AG08396 (cell line): ENCODE results near the gene OBSCN.

Experiments used
- DNase-seq: peaks from one replicate; pipeline ENCODE4 v3.0.0; 2012; ENCODE audit warnings: low spot score, mixed read lengths

Gene OBSCN

GRCh38 chr1:228291906-228292608 is 84.2 kb downstream of the OBSCN start:
- DNase-seq, result no peak

GRCh38 chr1:228292609-228292911 is 84.7 kb downstream of the OBSCN start:
- DNase-seq, result no peak

DNA sequence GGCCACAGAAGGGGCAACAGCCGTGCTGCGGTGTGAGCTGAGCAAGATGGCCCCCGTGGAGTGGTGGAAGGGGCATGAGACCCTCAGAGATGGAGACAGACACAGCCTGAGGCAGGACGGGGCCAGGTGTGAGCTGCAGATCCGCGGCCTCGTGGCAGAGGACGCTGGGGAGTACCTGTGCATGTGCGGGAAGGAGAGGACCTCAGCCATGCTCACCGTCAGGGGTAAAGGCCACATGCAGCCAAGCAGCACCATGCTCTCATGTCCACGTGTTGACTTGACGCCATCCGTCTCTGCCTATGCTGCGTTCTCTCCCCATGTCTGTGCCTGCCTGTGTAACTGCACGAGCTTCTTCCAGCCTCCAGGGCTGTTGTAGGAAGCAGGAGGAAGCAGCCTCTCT is 85.5 kb downstream of the OBSCN start:
- no peak for DNase-seq

DNA sequence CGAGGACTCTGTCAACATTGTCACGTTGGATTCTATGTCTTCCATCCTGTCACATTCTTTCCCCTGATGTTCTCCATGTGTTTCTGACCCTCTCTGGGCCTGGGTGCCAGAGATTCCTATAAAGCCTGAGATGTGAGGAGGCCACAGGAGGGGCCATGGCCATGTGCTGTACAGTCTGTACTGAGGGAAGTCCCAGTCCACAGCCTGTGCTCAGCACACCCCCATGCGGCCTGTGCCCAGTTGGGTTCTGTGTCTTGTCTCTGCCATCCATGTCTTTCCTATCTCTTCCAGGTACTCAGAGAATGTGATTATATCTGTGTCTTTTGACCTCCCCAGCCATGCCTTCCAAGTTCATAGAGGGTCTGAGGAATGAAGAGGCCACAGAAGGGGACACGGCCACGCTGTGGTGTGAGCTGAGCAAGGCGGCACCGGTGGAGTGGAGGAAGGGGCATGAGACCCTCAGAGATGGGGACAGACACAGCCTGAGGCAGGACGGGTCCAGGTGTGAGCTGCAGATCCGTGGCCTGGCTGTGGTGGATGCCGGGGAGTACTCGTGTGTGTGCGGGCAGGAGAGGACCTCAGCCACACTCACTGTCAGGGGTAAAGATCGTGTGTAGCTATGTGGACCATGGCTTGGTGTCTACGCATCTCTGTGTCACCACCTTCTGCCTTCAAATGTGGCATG is 86.1 kb downstream of the OBSCN start:
- no peak for DNase-seq

DNA sequence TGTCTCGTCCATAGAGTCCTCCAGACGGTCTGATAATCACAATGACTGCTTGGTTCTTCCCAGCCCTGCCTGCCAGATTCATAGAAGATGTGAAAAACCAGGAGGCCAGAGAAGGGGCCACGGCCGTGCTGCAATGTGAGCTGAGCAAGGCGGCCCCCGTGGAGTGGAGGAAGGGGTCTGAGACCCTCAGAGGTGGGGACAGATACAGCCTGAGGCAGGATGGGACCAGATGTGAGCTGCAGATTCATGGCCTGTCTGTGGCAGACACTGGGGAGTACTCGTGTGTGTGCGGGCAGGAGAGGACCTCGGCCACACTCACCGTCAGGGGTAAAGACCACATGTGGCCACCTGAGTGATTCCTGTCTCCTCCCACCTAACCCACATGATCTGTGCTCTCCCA is 86.9 kb downstream of the OBSCN start:
- no peak for DNase-seq

GRCh38 chr1:228295201-228295600 is 87.4 kb downstream of the OBSCN start:
- no peak for DNase-seq

DNA sequence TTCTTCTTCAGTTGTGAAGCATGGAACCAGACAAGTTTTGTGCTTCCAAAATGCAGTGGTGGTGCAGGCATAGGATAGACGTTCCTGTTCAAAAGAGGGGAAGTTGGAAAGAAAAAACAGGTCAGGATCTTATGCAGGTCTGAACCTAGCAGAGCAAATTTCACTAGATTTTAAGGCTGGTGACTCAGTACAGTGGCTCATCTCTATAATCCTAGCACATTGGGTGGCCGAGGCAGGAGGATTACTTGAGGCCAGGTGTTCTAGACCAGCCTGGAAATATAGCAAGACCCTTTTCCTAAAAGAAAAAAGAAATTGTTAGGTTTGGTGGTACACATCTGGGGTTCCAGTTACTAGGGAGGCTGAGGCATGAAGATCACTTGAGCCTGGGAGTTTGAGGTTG is 88.1 kb downstream of the OBSCN start:
- no peak for DNase-seq

DNA sequence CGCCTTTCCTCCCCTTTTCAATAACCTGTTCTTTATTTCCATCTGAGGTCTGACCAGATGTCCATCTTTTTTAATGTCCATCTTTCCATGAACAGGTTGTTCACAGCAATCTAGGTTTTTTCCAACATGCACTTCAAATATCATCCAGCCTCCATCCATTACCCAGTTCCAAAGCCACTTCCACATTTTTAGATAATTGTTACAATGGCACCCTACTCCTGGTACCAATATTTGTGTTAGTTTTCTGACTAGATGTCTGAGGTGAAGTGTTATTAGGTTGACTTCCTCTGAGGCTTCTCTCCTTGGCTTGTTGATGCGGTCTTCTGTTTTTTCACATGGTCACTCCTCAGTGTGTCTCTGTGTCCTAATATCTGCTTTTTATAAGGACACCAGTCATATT is 89.4 kb downstream of the OBSCN start:
- DNase-seq, result no peak

DNA sequence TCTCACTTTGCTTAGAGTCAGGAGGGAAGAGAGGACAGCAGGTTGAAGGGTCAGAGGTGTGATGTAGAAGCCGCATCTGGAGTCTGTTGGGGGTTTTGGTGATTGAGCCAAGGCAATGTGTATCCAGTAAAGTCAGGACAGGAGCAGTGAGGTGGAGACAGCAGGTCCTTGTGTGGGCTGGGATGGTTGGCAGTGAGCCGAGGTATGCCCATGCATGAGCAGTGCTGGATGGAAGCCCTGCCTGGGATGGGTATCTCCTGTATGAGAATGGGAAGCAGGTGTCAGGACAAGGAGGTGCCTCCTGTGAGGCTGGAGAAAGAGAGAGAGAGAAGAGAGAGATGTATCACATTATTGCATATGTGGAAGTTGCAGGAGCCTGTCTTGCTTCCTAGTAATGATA is 90.0 kb downstream of the OBSCN start:
- DNase-seq, result no peak

GRCh38 chr1:228298471-228298870 is 90.6 kb downstream of the OBSCN start:
- DNase-seq, result no peak

GRCh38 chr1:228299211-228299610 is 91.4 kb downstream of the OBSCN start:
- DNase-seq, result no peak

GRCh38 chr1:228299901-228300300 is 92.1 kb downstream of the OBSCN start:
- DNase-seq, result no peak

DNA sequence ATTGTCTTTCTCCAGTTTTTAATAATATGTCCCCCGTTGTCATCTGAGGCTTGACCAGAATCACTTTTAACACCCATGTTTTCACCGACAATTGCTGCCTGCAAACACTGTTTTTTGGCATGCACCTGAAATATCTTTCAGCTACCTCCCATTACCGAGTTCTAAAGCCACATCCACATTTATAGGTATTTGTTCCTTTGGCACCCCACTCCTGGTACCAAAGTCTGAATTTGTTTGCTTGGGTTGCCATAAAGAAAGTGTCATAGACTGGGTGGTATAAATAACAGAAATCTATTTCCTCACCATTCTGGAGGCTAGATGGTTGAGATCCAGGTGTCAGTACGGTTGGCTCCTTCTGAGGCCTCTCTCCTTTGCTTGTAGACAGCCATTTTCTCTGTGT is 94.2 kb downstream of the OBSCN start:
- no peak for DNase-seq

- DNase-seq, result no peak
These were observed 95.8 kb downstream of the OBSCN start for GRCh38 chr1:228303596-228303995.

DNA sequence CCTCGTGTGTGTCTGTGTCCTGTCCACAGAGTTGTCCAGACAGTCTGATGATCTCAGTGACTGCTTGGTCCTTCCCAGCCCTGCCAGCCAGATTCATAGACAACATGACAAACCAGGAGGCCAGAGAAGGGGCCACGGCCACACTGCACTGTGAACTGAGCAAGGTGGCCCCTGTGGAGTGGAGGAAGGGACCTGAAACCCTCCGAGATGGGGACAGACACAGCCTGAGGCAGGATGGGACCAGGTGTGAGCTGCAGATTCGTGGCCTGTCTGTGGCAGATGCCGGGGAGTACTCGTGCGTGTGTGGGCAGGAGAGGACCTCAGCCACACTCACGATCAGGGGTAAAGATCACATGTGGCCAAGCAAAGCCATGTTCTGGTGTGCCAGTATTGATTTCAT is 96.4 kb downstream of the OBSCN start:
- no peak for DNase-seq

DNA sequence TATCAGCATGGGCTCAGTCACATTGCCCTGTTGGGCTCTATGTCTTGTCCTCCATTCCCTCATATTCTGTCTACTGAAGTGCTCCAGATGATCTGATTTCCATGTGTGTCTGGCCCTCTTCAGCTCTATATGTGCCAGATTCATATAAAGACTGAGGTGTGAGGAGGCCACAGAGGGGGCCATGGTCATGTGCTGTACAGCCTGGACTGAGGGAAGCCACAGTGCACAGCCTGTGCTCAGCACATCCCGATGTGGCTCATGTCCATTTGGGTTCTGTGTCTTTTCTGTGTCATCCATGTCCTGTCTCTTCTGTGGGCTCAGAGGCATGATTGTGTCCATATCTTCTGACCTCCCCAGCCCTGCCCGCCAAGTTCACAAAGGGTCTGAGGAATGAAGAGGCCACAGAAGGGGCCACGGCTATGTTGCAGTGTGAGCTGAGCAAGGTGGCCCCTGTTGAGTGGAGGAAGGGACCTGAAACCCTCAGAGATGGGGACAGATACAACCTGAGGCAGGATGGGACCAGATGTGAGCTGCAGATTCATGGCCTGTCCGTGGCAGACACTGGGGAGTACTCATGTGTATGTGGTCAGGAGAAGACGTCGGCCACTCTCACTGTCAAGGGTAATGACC is 97.0 kb downstream of the OBSCN start:
- DNase-seq, result no peak

DNA sequence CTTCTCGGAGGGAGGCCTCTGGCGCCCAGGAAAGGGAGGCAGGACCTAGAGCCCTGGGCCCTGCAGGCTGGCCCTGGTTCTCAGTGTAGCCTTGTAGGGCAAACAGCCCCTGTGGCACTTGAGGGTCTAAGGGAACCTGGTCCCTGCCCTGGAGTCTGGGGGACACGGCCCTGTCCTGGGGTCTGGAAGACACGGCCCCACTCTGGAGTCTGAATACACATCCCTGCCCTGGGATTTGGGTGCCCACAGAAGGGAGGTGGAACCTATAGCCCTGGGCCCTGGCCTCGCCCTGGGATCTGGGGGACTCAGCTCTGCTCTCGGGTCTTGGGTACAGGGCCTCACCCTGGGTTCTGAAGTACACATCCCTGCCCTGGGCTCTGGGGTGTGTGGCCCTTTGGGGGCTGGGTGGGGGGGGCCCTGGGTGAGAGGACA is 97.9 kb downstream of the OBSCN start:
- no peak for DNase-seq

DNA sequence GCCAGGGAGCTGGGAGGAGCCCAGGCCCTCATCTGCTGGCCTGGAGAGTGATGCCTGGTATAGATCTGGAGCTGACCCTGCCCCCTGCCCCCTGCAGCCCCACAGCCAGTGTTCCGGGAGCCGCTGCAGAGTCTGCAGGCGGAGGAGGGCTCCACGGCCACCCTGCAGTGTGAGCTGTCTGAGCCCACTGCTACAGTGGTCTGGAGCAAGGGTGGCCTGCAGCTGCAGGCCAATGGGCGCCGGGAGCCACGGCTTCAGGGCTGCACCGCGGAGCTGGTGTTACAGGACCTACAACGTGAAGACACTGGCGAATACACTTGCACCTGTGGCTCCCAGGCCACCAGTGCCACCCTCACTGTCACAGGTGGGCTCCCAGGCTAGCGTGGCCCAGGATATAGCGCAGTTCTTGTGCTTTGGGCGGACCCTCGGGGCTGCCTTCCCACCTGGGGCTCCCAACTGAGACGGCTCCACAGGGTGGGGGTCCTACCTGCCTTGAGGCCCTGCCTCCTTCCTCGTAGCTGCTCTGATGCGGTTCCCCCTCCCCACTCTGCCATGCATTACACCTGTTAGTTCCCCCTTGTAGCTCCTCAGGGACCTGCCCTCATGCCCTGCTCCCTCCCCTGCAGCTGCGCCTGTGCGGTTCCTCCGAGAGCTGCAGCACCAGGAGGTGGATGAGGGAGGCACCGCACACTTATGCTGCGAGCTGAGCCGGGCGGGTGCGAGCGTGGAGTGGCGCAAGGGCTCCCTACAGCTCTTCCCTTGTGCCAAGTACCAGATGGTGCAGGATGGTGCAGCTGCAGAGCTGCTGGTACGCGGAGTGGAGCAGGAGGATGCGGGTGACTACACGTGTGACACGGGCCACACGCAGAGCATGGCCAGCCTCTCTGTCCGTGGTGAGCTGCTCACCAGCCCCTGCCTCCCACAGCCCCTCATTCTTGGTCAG is 98.7 kb downstream of the OBSCN start:
- DNase-seq, result no peak

GRCh38 chr1:228307218-228308023 is 99.6 kb downstream of the OBSCN start:
- no peak for DNase-seq

DNA sequence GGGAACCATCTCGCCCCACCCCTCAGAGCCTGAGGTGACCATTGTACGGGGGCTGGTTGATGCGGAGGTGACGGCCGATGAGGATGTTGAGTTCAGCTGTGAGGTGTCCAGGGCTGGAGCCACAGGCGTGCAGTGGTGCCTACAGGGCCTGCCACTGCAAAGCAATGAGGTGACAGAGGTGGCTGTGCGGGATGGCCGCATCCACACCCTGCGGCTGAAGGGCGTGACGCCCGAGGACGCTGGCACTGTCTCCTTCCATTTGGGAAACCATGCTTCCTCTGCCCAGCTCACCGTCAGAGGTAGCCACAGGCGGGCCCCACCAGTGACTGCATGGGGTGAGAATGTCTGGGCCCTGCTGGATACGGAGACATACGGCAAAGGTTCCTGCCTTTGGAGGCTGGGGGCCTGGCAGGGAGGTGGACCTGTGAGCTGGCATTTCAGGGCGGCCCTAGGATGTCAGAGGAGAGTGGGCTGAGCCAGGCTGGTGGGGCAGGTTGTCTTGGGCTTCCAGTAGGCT is 100.3 kb downstream of the OBSCN start:
- no peak for DNase-seq

GRCh38 chr1:228308628-228309325 is 100.9 kb downstream of the OBSCN start:
- no peak for DNase-seq
